Fibroblast of lung (primary cell): Measurements from ENCODE around the gene ZNF516. TPM values are rescaled to one million over a fixed set of nuclear protein-coding genes. Genes with fewer than 3 reads are reported as not detected.
A peak's percentile ranks its signal among the peaks of the same experiment; 100 is the strongest.
"Not testable (repeated sequence)": the region's sequence is repeated elsewhere in the genome, so short reads cannot be mapped to it uniquely, and the experiment has no call there.

ENCODE experiments used
- DNase-seq, 2 donors: peaks; one replicate each; pipeline versions ENCODE4 v3.0.0 to v3.0.0-alpha.2; 2010; ENCODE audit warnings: low read depth in 2 of 2
- H2AFZ ChIP-seq: 2 replicates; pipeline ENCODE4 v1.5.1; 2012; ENCODE audit warnings: low read length, control low read depth, inconsistent platforms
- H3K27ac ChIP-seq: 2 replicates; pipeline ENCODE4 v1.5.1; 2011; ENCODE audit warnings: low read length, control low read depth; ENCODE audit not compliant: insufficient read depth
- H3K27me3 ChIP-seq: 2 replicates; pipeline ENCODE4 v1.5.1; 2011; ENCODE audit warnings: mild to moderate bottlenecking, low read length; ENCODE audit not compliant: control insufficient read depth, insufficient read depth
- H3K36me3 ChIP-seq: 2 replicates; pipeline ENCODE4 v1.5.1; 2011; ENCODE audit warnings: low read length; ENCODE audit not compliant: control insufficient read depth, insufficient read depth
- H3K4me1 ChIP-seq: 2 replicates; pipeline ENCODE4 v1.5.1; 2011; ENCODE audit warnings: low read length; ENCODE audit not compliant: control insufficient read depth, insufficient read depth; ENCODE audit errors: extremely low read depth
- H3K4me2 ChIP-seq: 2 replicates; pipeline ENCODE4 v1.5.1; 2011; ENCODE audit warnings: low read length, control low read depth; ENCODE audit not compliant: insufficient read depth; ENCODE audit errors: extremely low read depth
- H3K4me3 ChIP-seq, 4 experiments: fragments of 200-600 bp in 1 of 4; sonication (generic) in 1 of 4; replicated peaks in 1 of 4; 2 replicates each; pipeline ENCODE4 v1.5.1; 2011 to 2016; ENCODE audit warnings: low read length in 4 of 4, low read depth in 3 of 4, mild to moderate bottlenecking in 3 of 4, control low read depth in 2 of 4, inconsistent platforms in 1 of 4, mixed read lengths in 1 of 4; ENCODE audit not compliant: insufficient read depth in 1 of 4; ENCODE audit errors: control extremely low read depth in 1 of 4
- H3K79me2 ChIP-seq: 2 replicates; pipeline ENCODE4 v1.5.1; 2012; ENCODE audit warnings: mild to moderate bottlenecking, low read length, inconsistent platforms; ENCODE audit not compliant: control insufficient read depth, insufficient read depth
- H3K9ac ChIP-seq: 2 replicates; pipeline ENCODE4 v1.5.1; 2011; ENCODE audit warnings: mild to moderate bottlenecking, low read length, control low read depth; ENCODE audit not compliant: insufficient read depth
- H3K9me3 ChIP-seq: 2 replicates; pipeline ENCODE4 v1.5.1; 2012; ENCODE audit warnings: low read depth, low read length; ENCODE audit not compliant: control insufficient read depth, insufficient read depth
- H4K20me1 ChIP-seq: 2 replicates; pipeline ENCODE4 v1.5.1; 2011; ENCODE audit warnings: low read length; ENCODE audit not compliant: control insufficient read depth, insufficient read depth; ENCODE audit errors: extremely low read depth
- CTCF ChIP-seq, 2 donors: IDR thresholded peaks in 1 of 2; conservative IDR thresholded peaks in 1 of 2; 1 replicate in 1 of 2; 2 replicates in 1 of 2; pipeline ENCODE4 v1.5.1; 2011 to 2012; ENCODE audit warnings: low read length in 2 of 2, control low read depth in 1 of 2, inconsistent platforms in 1 of 2, low read depth in 1 of 2, mild to moderate bottlenecking in 1 of 2
- EZH2 ChIP-seq: IDR thresholded peaks from 2 replicates; pipeline ENCODE4 v1.5.1; 2012; ENCODE audit warnings: low read length, control low read depth, mild to moderate bottlenecking; ENCODE audit errors: missing control alignments
- polyA plus RNA-seq, 2 donors: library from polyadenylated mRNA; depleted of rRNA in 1 of 2; stranded (reverse) in 1 of 2; unstranded in 1 of 2; fragments of >200 nt; gene quantifications; 2 replicates each; pipeline ENCODE4 v1.2.1, GENCODE V29; 2011 to 2012; ENCODE audit warnings: missing spikeins in 1 of 2
- total RNA-seq: library from RNA; depleted of rRNA; stranded (reverse); fragments of >200 nt; gene quantifications from 2 replicates; pipeline ENCODE4 v1.2.1, GENCODE V29; 2014

The ZNF516 gene
- total and polyA plus RNA-seq, 2 donors (not counting 1 experiment from before 2014, with no cell fraction given), result 7.9 to 32.7 TPM

DNA sequence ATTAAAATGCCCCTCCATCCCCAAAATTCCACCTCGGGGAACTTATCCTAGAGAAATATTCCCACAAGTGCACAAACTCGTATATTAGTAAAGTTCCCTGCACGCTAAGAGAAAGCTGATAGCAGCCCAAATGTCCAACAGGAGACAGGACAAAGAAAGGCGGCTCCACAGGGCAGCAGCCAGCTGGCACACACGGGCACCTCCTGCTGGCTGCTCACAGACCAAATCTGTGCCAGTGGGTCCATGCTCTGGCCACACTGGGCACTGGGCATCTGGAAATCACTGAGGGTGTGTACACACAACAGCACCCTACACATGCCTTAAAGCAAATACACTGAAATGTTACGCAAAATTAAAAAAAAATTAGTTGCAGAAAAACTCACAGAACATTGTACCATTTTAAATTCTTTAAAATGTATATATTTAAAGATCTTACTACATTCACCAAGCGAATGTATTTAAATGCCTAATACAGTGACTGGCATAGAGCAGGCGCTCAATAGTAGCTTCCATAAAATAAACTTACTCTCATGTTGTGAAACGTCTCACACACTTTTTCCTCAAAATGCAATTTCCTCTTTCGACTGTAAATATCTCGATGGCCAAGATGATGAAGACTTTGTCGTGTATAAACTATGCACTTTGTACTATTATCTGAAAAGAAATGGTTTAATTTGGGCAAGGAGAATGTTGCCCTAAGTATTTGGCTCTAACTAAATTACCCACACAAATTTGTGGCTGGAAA, 19.4 kb downstream of the ZNF516 start:
- Histone ChIP-seq H3K9ac (no peak overlapping the region), H3K4me2 (peak overlapping the region; percentile 97), H3K4me1 (peaks cover 10% of the 10 kb centered on the region), H2AFZ (no peak overlapping the region), H3K36me3 (no peaks in the 10 kb centered on the region), H3K27me3 (no peaks in the 10 kb centered on the region), H4K20me1 (no peaks in the 10 kb centered on the region), H3K27ac (peak overlapping the region; percentile 86), H3K4me3 (peak overlapping the region in 1 of 4 experiments; percentile 22), H3K9me3 (no peaks in the 10 kb centered on the region), H3K79me2 (peaks cover 61% of the 10 kb centered on the region)
- peak in 1 of 2 donors; percentile 16 for DNase-seq
- TF ChIP-seq EZH2, result no peak
- no peak for TF ChIP-seq CTCF (conservative IDR thresholded peaks at IDR 0.05 in 1 of 2, IDR thresholded peaks at IDR 0.05 in 1 of 2; ENCODE audit: low read depth in 1 of 2, low read length in 2 of 2)

DNA sequence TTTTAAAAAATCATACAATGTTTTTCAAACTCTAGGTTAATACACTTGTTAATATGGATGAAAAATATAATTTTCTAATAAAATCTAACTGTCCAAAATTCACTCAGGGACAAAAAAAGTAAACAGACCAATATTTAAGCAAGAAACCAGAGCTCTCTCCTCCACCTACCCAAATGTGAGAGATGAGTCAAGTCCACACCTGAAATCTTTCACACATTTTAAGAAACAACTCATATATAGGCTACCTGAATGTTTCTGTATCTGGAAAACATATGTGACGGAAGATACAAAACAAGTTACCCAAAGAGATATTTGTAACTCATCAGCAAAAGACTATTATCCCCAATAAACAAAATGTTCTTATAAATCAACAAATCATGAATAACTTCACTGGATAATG, 20.2 kb downstream of the ZNF516 start:
- TF ChIP-seq EZH2 (no peak), CTCF (conservative IDR thresholded peaks at IDR 0.05 in 1 of 2, IDR thresholded peaks at IDR 0.05 in 1 of 2; ENCODE audit: low read depth in 1 of 2, low read length in 2 of 2) (no peak)

DNA sequence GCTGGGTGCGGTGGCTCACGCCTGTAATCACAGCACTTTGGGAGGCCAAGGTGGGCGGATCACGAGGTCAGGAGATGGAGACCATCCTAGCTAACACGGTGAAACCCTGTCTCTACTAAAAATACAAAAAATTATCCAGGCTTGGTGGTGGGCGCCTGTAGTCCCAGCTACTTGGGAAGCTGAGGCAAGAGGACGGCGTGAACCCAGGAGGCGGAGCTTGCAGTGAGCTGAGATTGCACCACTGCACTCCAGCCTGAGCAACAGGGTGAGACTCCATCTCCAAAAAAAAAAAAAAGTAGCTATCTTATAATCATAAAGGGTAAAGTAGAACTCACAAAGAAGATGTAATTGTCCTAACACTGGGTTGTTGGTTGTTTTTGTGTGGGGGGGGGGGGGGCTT, 21.5 kb downstream of the ZNF516 start:
- not testable (repeated sequence) for H4K20me1 ChIP-seq, H3K9me3 ChIP-seq, H3K36me3 ChIP-seq, H2AFZ ChIP-seq, H3K9ac ChIP-seq, H3K4me3 ChIP-seq, H3K4me2 ChIP-seq, DNase-seq, H3K27ac ChIP-seq, H3K27me3 ChIP-seq
- Histone ChIP-seq H3K79me2 (peaks cover 63% of the 10 kb centered on the region), H3K4me1 (peaks cover 12% of the 10 kb centered on the region)

More for the DNA sequence above, 20.2 kb downstream of the ZNF516 start:
- no peaks in the 10 kb centered on the region for H4K20me1 ChIP-seq
- H3K4me2 ChIP-seq, result peak overlapping the region; percentile 29
- no peak overlapping the region for H3K9ac ChIP-seq
- no peaks in the 10 kb centered on the region for H3K27me3 ChIP-seq
- H2AFZ ChIP-seq, result no peak overlapping the region
- H3K4me1 ChIP-seq, result peaks cover 12% of the 10 kb centered on the region
- no peak for DNase-seq
- H3K79me2 ChIP-seq, result peaks cover 66% of the 10 kb centered on the region
- no peak overlapping the region for H3K4me3 ChIP-seq
- H3K36me3 ChIP-seq, result no peaks in the 10 kb centered on the region
- no peaks in the 10 kb centered on the region for H3K9me3 ChIP-seq
- H3K27ac ChIP-seq, result no peak overlapping the region
